Activated T-cell treated with anti-CD3 and anti-CD28 coated beads, Interleukin-2, amount 50 U/mL, for 72 hours (primary cell): ENCODE data around the gene VPREB1. TPM values are rescaled to one million over a fixed set of nuclear protein-coding genes. Genes with fewer than 3 reads are reported as not detected.

Source experiments
- ATAC-seq, 2 donors: fragments of 150-1000 bp; cut with Tn5 transposase; replicated peaks in 1 of 2; 2 replicates each; pipeline ENCODE4 v1.10.0; 2021; ENCODE audit warnings: moderate library complexity in 2 of 2, mild to moderate bottlenecking in 1 of 2
- DNase-seq, 2 donors: peaks; one replicate each; pipeline ENCODE4 v3.0.0; 2021 to 2022; ENCODE audit warnings: mixed read lengths in 1 of 2
- H3K27ac Mint-ChIP-seq: one replicate; pipeline ENCODE4 v1.8.0; 2022; ENCODE audit warnings: mild to moderate bottlenecking, moderate library complexity, mixed read lengths
- H3K27me3 Mint-ChIP-seq: one replicate; pipeline ENCODE4 v1.8.0; 2022; ENCODE audit warnings: low read depth, mixed read lengths
- H3K36me3 Mint-ChIP-seq, 2 donors: one replicate each; pipeline ENCODE4 v1.8.0; 2022; ENCODE audit warnings: mixed read lengths in 2 of 2, mild to moderate bottlenecking in 1 of 2; ENCODE audit not compliant: insufficient read depth in 2 of 2
- H3K4me1 Mint-ChIP-seq: one replicate; pipeline ENCODE4 v1.8.0; 2022; ENCODE audit warnings: low read depth, mixed read lengths
- H3K4me3 Mint-ChIP-seq, 2 donors: one replicate each; pipeline ENCODE4 v1.8.0; 2022; ENCODE audit warnings: mild to moderate bottlenecking in 2 of 2, mixed read lengths in 2 of 2, moderate library complexity in 2 of 2
- H3K9me3 Mint-ChIP-seq, 2 donors: one replicate each; pipeline ENCODE4 v1.8.0; 2022; ENCODE audit warnings: mixed read lengths in 2 of 2
- total RNA-seq, 2 donors: library from RNA; stranded (reverse); gene quantifications; one replicate each; pipeline ENCODE4 v1.2.3, GENCODE V29; 2022

The VPREB1 gene
- total RNA-seq = not detected

GRCh38 chr22:22244316-22245250 is at the start of gene VPREB1:
Gene VPREB1, plus strand, starts transcription at chr22:22244786. Its CDS starts 28 bp downstream, at chr22:22244814.
- DNase-seq (no peak), ATAC-seq (no peak)
- H3K4me3 Mint-ChIP-seq = no peak within 1 kb of the TSS
- no peaks in the 10 kb centered on the region for H3K36me3 Mint-ChIP-seq
- H3K4me1 Mint-ChIP-seq = peaks cover 14% of the 10 kb centered on the region
- peaks cover 7% of the 10 kb centered on the region for H3K27me3 Mint-ChIP-seq
- no peak within 1 kb of the TSS for H3K27ac Mint-ChIP-seq
- H3K9me3 Mint-ChIP-seq = no peaks in the 10 kb centered on the region

DNA sequence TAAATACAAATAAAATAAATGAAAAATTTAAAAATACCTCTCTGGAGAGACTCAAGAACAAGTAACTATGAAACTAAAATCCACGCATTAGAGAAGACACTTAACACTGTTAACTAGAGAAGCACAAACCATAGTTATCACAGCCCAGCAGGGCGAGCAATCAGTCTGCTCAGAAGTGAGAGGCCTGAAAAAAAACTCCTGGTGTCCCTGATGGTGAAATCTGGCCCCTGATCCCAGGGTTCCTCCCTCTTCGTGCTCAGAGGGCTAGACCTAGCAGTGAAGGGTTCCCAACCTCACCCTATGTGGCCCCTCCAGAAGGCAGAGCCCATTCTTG is 49.7 kb upstream of the VPREB1 start:
- DNase-seq (no peak), ATAC-seq (no peak)
- Mint-ChIP-seq H3K27ac (no peak overlapping the region), H3K4me1 (no peaks in the 10 kb centered on the region), H3K36me3 (no peaks in the 10 kb centered on the region), H3K9me3 (no peaks in the 10 kb centered on the region), H3K27me3 (peaks cover 34% of the 10 kb centered on the region), H3K4me3 (no peak overlapping the region)

GRCh38 chr22:22195265-22196017 is 49.1 kb upstream of the VPREB1 start:
- Mint-ChIP-seq H3K36me3 (no peaks in the 10 kb centered on the region), H3K9me3 (no peaks in the 10 kb centered on the region)
- ATAC-seq = peak; percentile 91 to 93

DNA sequence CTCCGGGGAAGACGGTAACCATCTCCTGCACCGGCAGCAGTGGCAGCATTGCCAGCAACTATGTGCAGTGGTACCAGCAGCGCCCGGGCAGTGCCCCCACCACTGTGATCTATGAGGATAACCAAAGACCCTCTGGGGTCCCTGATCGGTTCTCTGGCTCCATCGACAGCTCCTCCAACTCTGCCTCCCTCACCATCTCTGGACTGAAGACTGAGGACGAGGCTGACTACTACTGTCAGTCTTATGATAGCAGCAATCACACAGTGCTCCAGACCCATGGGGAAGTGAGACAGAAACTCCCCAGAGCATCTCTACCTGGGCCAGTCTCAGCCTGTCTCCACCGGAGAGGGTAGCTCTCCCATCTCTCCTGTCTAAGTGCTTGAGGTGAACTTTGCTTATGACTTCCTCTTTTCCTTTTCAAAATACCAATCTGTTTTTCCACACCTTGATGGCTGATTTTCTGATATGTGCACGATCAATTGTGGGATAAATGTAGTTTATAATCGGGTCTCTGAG is 48.5 kb upstream of the VPREB1 start:
- Mint-ChIP-seq H3K27me3 (peaks cover 32% of the 10 kb centered on the region), H3K4me1 (no peaks in the 10 kb centered on the region), H3K36me3 (no peaks in the 10 kb centered on the region), H3K27ac (no peak overlapping the region), H3K9me3 (no peaks in the 10 kb centered on the region), H3K4me3 (no peak overlapping the region)
- DNase-seq = no peak
- no peak for ATAC-seq

More at GRCh38 chr22:22195265-22196017, 49.1 kb upstream of the VPREB1 start:
- Mint-ChIP-seq H3K27me3 (peaks cover 34% of the 10 kb centered on the region), H3K4me3 (no peak overlapping the region), H3K4me1 (no peaks in the 10 kb centered on the region), H3K27ac (no peak overlapping the region)
- peak; percentile 84 to 86 for DNase-seq

DNA sequence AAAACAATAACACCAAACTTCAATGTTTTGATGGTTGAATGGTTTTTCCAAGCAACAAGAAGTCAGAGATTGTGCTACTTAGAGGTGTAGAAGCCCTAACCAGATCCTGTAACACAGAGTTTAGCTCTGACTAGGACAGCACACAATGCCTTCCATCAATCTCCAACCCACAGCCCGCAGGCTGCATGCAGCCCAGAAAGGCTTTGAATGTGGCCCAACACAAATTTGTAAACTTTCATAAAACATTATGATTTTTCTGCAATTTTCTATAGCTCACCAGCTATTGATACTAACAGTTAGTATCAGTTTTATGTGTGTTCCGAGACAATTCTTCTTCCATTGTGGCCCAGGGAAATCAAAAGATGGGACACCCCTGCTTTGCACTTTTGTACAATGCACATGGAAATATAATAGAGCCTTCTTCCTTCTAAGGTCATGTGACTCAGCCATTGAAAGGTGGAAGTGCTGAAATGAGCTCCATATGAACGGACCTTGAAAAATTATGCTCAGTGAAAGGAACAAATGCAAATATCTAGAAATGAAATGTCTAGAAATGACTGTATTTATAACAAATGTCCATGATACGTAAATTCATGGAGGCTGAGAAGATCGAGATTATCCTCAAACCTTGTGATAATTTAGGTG is 47.6 kb upstream of the VPREB1 start:
- H3K9me3 Mint-ChIP-seq = no peaks in the 10 kb centered on the region
- H3K36me3 Mint-ChIP-seq = no peaks in the 10 kb centered on the region
- no peak overlapping the region for H3K27ac Mint-ChIP-seq
- DNase-seq = no peak
- ATAC-seq = no peak
- H3K4me3 Mint-ChIP-seq = no peak overlapping the region
- no peaks in the 10 kb centered on the region for H3K4me1 Mint-ChIP-seq
- H3K27me3 Mint-ChIP-seq = peaks cover 27% of the 10 kb centered on the region

- Mint-ChIP-seq H3K4me3 (no peak overlapping the region), H3K4me1 (no peaks in the 10 kb centered on the region), H3K36me3 (no peaks in the 10 kb centered on the region), H3K9me3 (no peaks in the 10 kb centered on the region), H3K27ac (no peak overlapping the region), H3K27me3 (peaks cover 20% of the 10 kb centered on the region)
- DNase-seq (no peak), ATAC-seq (no peak)
Observed at GRCh38 chr22:22197993-22198402, 46.6 kb upstream of the VPREB1 start.

GRCh38 chr22:22198751-22199150 is 45.8 kb upstream of the VPREB1 start:
- DNase-seq (no peak), ATAC-seq (no peak)
- no peak overlapping the region for H3K4me3 Mint-ChIP-seq
- peaks cover 20% of the 10 kb centered on the region for H3K27me3 Mint-ChIP-seq
- H3K27ac Mint-ChIP-seq = no peak overlapping the region
- H3K4me1 Mint-ChIP-seq = no peaks in the 10 kb centered on the region
- H3K36me3 Mint-ChIP-seq = no peaks in the 10 kb centered on the region
- no peaks in the 10 kb centered on the region for H3K9me3 Mint-ChIP-seq

DNA sequence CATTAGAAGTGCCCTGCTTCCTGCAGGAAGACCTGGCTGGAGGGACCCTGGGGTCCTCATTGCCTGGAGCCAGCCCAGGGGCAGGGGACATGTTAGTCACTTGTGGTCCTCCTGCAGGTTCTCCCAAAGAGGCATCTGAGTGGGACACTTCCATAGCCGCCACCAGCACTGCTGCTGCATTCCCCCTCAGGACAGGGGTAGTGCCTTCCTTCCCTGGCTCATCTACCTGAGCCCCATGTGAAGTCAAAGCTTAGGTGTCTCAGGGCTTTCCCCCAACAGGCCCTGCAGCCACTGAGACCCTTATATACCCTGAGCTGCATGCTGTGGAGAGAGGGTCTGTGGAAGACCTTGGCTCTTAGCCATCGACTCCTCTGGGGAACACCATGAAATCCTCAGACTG is 45.0 kb upstream of the VPREB1 start:
- H3K4me3 Mint-ChIP-seq = no peak overlapping the region
- no peaks in the 10 kb centered on the region for H3K9me3 Mint-ChIP-seq
- ATAC-seq (no peak), DNase-seq (no peak)
- H3K27me3 Mint-ChIP-seq = peaks cover 20% of the 10 kb centered on the region
- H3K27ac Mint-ChIP-seq = no peak overlapping the region
- H3K36me3 Mint-ChIP-seq = no peaks in the 10 kb centered on the region
- H3K4me1 Mint-ChIP-seq = no peaks in the 10 kb centered on the region

DNA sequence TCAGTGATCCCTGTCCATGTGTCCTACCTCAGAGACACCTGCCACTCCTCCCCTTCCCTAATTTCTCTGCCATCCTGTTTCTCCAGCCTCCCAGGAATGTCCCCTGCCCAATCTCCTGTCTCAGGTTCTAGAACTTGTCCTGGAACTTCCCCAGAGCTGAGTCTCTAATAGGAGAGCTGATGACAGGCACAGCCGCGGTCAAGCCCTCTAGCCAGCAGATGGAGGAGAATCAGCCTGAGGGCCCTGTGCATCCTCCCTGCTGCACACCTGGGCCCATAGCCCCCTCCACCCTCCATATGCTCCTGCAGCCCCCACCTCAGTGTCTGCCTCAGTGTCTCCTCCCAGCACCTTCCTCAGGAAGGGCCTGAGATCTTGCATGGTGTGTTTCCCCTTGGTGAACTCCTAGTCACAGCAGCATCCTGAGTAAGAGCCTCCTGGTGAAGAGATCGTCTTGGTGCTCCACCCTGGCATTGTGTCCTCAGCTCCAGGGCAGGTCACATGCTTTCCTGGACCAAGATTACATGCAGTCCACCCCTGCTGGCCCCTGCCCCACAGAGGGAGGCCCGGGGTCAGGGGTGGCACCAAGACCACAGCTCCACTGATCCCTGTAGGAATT is 43.9 kb upstream of the VPREB1 start:
- H3K9me3 Mint-ChIP-seq = no peaks in the 10 kb centered on the region
- H3K36me3 Mint-ChIP-seq = no peaks in the 10 kb centered on the region
- DNase-seq (no peak), ATAC-seq (no peak)
- peaks cover 20% of the 10 kb centered on the region for H3K27me3 Mint-ChIP-seq
- no peak overlapping the region for H3K27ac Mint-ChIP-seq
- no peaks in the 10 kb centered on the region for H3K4me1 Mint-ChIP-seq
- H3K4me3 Mint-ChIP-seq = no peak overlapping the region

GRCh38 chr22:22201185-22201929 is 43.2 kb upstream of the VPREB1 start:
- Mint-ChIP-seq H3K9me3 (no peaks in the 10 kb centered on the region), H3K27me3 (peaks cover 15% of the 10 kb centered on the region), H3K36me3 (no peaks in the 10 kb centered on the region), H3K27ac (no peak overlapping the region), H3K4me1 (no peaks in the 10 kb centered on the region), H3K4me3 (no peak overlapping the region)
- DNase-seq (peak in 1 of 2 donors; percentile 56), ATAC-seq (peak in 1 of 2 donors; percentile 50)

- DNase-seq = no peak
- H3K27ac Mint-ChIP-seq = no peak overlapping the region
- peaks cover 12% of the 10 kb centered on the region for H3K27me3 Mint-ChIP-seq
- ATAC-seq = no peak
- H3K4me3 Mint-ChIP-seq = no peak overlapping the region
- no peaks in the 10 kb centered on the region for H3K36me3 Mint-ChIP-seq
- no peaks in the 10 kb centered on the region for H3K4me1 Mint-ChIP-seq
- H3K9me3 Mint-ChIP-seq = no peaks in the 10 kb centered on the region
Observed at GRCh38 chr22:22201930-22202343, 42.6 kb upstream of the VPREB1 start.
